Body of pancreas (tissue), 4 donors: ENCODE results near the gene C11orf87.

Source experiments
- CTCF ChIP-seq, 7 experiments: fragments of 450-650 bp in 4 of 7; fragments of 200-600 bp in 3 of 7; sonication (generic) in 3 of 7; IDR thresholded peaks; one replicate each; pipeline ENCODE4 v1.5.1; 2016 to 2019; ENCODE audit warnings: antibody characterized with exemption in 7 of 7
- POLR2A ChIP-seq, 3 donors: fragments of 450-650 bp; IDR thresholded peaks; one replicate each; pipeline ENCODE4 v1.6.1; 2016; ENCODE audit warnings: antibody characterized with exemption in 3 of 3, mild to moderate bottlenecking in 2 of 3

DNA sequence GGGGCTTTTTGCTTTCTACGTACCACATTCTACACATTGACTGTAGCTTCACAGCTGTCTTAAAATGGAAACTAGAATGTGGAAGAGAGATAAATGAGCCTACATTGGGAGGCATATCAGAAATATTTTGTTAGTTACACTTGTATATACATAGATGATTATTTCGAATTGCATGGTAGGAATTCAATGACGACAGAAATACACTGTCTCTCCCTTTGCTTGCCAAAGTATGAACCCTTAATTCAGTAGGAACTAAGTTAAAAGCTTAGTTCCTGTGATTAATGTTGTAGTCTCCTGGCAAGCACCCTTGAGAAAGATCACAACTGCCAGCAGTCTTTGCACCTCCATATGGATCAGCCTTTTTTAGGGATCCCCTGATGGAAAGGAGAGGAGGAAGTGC is 10.1 kb downstream of the C11orf87 start:
- TF ChIP-seq CTCF (IDR thresholded peaks at IDR 0.05): no peak
- no peak for TF ChIP-seq POLR2A (IDR thresholded peaks at IDR 0.05)
